Stimulated activated CD4-positive, alpha-beta T cell treated with anti-CD3 and anti-CD28 coated beads, Interleukin-1b, Interleukin-23, amount 100 ng/mL, for 48 hours (primary cell): Measurements from ENCODE around the gene SSR1.
A peak's percentile ranks its signal among the peaks of the same experiment; 100 is the strongest.
"Not testable (repeated sequence)": the region's sequence is repeated elsewhere in the genome, so short reads cannot be mapped to it uniquely, and the experiment has no call there.

Experiments
- DNase-seq: peaks from one replicate; pipeline ENCODE4 v3.0.0-alpha.2; 2020

The SSR1 gene

DNA sequence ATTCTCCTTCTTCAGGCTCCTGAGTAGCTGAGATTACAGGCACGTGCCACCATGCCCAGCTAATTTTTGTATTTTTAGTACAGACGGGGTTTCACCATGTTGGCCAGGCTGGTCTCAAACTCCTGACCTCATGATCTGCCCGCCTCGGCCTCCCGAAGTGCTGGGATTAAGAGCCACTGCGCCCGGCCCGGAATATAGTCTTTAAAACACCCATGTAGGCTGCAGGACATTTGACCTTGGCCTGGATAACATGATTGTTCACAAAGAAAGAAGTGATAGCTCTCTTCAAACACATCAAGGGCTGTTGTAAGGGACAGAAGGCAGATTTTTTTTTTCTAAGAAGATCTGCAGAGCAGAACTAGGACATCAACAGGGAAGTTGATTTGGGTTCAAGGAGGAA is 38.5 kb downstream of the SSR1 start:
- DNase-seq = not testable (repeated sequence)

DNA sequence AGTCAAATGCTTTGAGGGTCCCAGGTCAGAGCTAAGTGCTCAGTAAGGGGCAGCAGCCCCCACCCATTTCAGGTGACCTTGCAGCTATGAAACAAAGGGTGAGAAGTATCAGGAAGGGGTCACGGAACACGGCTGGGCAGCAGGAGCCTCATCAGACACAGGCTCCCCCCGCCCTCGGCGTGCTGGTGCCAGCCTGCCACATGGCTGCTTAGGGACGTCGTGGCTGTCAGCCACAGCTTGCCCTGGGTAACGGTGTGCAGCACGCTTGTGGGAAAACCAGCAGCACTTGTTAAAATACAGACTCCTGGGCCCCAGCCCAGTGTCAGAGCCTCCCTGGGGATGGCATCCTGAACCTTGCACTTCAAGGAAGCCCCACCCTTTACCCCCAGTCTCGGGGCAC is 39.3 kb downstream of the SSR1 start:
- DNase-seq = no peak

DNA sequence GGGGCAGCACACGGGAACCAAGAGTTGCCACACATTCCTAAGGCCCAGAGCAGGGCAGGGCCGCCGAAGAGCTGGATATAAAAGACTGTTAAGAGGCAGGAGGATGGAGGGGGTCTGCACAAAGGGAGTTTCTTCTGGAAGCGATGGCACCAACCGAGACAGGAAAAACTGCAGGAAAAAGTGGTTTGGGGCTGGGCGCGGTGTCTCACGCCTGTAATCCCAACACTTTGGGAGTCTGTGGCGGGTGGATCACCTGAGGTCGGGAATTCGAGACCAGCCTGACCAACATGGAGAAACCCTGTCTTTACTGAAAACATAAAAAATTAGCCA is 41.8 kb downstream of the SSR1 start:
- no peak for DNase-seq

GRCh38 chr6:7270320-7271204 is 42.4 kb downstream of the SSR1 start:
- no peak for DNase-seq

DNA sequence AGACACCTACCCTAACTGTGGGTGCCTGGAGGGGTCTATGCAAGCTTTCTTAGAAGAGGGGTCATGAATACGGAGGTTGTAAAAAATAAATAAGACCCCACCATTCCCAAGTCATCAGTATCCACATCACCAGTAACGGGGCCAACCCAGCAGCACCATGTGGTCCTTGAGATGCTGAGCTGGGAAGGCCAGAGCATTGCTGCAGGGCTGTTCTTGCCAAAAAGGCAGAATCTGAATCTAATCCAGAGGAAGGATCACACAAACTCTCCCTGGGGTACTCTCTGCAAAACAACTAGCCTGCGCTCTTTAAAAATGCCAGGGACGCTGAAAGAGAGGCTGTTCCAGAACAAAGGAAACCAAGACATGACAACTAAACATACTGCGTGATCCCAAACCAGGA is 43.2 kb downstream of the SSR1 start:
- no peak for DNase-seq

DNA sequence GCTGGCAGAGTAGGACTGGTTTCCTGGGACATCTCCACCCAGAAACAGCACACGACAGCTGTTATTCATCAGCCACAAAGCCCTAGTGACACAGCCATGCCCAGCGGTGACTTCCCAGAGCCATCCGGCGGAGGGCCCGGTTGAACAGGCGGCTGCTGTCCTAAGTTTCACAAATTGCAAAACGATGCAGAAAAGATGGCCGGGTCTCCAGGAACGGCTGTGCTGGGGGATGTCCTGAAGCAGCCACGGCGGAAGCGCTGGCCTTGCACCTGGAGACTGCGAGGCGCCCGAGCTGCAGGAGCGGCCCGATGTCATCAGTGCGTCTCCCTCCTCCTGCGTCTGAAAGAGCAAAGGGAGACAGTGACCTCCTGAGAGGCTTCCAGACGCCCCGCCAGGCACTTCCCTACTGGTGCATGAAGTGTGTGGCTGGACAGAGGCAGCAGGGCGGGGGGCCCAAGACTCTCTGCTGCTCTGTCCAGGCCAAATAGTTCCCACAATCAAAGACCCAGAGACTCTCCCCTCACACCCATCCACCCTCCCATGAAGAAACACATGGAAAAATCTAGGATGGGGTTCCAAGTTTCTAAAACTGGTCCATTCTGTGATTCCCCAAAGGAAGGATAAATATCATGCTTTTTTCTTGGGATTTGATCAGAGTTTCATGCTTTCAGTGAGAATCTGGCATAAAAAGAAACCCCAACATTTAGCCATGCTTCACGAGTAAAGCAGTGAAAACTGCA is 44.0 kb downstream of the SSR1 start:
- no peak for DNase-seq

- no peak for DNase-seq
Observed at GRCh38 chr6:7268362-7268761, 44.6 kb downstream of the SSR1 start.

- DNase-seq = peak; percentile 22
Observed at GRCh38 chr6:7267466-7268091, 45.4 kb downstream of the SSR1 start.

GRCh38 chr6:7267071-7267465 is 45.9 kb downstream of the SSR1 start:
- DNase-seq = no peak

GRCh38 chr6:7265385-7265726 is 47.6 kb downstream of the SSR1 start:
- not testable (repeated sequence) for DNase-seq

- no peak for DNase-seq
Observed at GRCh38 chr6:7264686-7265384, 48.2 kb downstream of the SSR1 start.

GRCh38 chr6:7264041-7264440 is 49.0 kb downstream of the SSR1 start:
- DNase-seq = no peak

DNA sequence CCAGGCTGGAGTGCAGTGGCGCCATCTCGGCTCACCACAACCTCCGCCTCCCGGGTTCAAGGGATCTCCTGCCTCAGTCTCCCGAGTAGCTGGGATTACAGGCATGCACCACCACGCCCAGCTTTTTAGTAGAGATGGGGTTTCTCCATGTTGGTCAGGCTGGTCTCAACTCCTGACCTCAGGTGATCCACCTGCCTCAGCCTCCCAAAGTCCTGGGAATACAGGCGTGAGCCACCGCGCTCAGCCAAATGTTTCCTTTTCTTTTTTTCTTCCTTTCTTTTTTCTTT is 49.5 kb downstream of the SSR1 start:
- not testable (repeated sequence) for DNase-seq

DNA sequence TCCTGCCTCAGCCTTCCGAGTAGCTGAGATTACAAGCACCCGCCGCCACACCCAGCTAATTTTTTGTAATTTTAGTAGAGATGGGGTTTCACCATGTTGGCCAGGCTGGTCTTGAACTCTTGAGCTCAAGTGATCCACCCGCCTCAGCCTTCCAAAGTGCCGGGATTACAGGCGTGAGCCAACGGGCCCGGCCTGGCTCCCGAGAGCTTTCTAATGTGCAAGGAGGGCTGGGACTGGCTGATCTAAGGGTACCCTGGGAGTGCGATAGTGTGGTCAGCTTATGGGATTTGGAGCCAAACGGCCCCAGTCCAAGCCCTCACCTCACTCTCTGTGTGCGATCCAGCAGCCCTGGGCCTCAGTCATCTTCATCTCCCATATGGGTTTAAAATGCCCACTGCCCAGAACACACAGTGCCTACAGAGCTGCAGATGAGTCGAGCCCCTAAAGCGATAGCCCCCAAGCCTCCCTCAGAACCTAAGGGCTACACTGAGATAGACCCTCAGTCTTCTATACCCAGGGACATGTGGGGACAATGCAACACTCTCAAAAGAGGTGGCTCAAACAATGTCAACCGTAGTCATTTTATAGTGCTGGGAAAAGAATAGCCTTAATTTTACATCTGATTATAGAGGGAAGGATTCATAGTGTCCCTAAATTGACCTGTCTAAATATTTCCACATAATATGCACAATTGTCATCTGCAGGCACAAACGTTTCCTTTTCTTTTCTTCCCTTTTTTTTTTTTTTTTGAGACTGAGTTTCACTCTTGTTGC is 50.1 kb downstream of the SSR1 start:
- no peak for DNase-seq

DNA sequence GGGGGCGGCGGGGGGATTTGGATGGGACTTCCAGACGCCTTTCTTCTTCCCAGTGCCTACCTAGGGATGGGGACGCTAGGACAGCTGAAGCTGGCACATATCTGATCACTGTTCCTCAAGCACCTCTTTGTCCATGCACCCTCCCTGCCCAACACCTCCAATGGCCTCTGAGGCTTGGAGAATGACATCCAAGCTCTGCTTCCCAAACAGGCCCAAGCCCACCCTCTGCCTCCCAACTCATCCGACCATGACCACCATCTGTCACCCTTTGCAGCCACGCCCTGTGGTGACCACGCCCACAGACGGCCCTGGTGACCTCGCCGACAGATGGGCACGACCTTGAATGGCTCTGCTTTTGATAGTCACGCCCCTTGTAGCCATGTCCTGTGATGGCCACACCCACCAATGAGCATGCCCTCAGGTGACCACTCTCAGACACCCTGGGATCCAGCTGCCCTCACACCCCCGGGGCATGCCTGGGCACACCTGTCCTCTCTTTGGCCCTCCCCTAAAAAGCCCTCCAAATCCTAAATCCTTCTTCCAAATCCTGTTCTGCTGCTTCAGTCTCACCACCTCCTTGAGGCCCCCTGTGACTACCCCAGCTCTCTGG is 51.0 kb downstream of the SSR1 start:
- no peak for DNase-seq

DNA sequence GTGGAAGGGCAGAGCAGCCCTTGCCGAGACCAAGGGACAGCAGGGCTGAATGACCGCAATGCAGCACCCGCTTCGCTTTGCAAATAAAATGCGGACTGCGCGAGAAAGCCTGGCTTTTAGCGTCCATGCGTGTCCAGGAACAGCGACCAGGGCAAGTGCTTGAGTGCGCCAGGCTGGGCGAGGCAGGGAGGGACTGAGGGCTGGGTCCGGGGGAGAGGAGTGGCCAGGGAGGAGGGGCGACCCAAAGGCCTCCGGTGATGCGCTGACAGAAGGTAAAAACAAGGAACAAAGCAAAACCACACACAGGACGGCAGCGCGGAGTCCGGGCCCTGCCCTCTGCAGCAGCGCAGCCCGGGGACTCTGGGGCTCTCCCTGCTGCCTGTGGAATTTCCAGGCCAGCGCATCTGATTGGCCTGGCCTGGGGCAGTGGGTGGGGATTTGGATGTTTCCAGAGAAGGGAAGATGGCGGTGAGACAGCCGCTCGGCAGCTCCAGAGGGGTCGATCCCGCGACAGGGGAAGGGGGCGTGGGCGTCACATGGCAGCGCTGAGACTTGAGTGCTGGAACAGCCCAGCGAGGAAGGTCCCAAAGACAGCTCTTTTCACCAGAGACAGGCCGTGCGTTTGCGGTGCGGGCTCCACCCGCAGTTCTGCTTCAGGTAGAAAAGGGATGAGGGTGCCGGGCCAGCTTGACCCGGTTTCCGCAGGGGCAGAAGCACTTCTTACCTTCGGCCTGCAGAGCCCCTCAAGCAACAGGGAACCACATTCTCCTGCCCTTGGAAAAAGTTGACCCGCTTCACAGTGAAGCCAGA is 51.8 kb downstream of the SSR1 start:
- DNase-seq = peak; percentile 52

GRCh38 chr6:7260291-7261031 is 52.5 kb downstream of the SSR1 start:
- DNase-seq = no peak

GRCh38 chr6:7258231-7258763 is 54.7 kb downstream of the SSR1 start:
- DNase-seq = no peak

DNA sequence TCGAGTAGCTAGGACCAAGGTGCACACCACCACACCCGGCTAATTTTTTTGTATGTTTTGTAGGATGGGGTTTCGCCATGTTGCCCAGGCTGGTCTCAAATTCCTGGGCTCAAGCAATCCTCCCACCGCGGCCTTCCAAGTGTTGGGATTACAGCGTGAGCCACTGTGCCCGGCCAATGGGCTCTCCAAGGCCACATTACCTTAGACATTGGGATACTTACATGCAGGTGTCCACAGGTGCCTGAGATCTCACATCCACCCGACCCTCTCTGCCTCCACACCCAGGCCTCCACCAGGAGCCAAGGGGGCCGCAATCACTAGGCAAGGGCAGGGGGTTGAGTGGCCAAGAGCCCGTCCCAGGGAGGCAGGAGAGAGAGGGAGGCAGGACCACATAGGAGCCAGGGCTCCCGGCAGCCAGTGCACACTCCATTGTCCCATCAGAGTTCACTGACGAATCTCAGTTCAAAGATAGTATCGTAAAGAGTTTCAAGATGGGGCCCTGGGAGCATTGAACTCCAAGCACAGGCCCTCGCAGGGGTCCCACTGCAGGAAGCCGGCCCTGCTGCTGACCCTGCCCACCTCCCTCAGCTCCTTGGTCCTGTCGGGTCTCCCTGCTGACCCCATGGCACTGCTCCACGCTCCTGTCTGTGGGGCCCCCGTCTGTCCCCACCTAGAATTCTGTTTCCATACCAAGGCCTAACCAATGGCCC is 55.3 kb downstream of the SSR1 start:
- no peak for DNase-seq

DNA sequence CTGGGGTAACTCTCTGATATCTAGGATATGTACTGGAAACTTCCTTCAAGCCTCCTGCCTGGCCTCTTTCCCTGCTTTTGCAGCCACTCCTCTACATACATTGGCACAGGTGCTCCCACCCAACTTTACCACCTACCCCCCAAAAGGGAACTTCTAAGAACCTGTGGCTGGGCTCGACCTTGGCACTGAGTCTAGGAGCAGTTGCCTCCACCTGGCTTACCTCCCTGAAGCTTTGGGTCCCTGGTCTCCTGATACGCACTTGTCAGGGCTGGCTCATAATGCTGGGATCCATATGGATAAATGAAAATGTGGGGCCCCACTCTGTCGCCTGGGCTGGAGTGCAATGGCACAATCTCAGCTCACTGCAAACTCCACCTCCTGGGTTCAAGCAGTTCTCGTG is 56.2 kb downstream of the SSR1 start:
- no peak for DNase-seq
